GM21825 (cell line): Measurements from ENCODE around the gene PPP1R12B.
"Not testable (repeated sequence)": the region's sequence is repeated elsewhere in the genome, so short reads cannot be mapped to it uniquely, and the experiment has no call there.

Experiments
- ATAC-seq: cut with Tn5 transposase; IDR thresholded peaks from one replicate; pipeline ENCODE4 v1.9.1; 2021; ENCODE audit warnings: mild to moderate bottlenecking, moderate library complexity; ENCODE audit not compliant: unreplicated experiment

PPP1R12B gene

DNA sequence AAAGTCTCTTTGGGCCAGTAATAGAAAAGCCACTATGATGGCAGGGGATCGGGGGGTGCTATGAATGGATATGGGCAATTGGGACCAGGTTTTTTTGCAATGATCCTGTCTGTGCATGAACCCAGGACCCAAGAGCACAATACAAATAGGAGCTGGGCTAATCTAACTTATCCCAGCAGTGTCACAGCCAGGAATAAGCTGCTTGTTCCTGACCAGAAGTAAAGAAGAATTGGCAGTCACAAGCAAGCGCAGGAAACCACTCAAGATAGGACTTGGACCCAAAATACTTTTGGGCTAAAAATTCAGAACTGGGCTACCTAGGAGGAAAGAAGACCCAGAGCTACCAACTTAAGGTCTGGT, 172.3 kb downstream of the PPP1R12B start:
- not testable (repeated sequence) for ATAC-seq

DNA sequence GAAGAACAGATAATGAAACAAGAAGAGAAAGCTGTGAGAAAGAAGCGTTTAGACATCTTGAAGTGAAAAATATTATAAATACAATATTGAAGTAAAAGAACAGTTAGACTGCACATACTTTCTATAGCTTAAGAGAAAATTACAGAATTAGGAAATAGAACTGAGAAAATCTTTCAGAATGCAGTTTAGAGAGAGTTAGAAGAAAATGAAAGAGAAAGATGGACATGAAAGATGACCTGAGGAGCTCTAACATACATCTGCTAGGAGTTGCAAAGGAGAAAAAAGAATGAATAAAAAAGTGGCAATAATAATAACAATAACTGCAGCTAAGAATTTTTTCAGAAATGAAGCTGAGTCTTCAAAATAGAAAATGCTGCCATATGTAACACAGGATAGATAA, 173.0 kb downstream of the PPP1R12B start:
- not testable (repeated sequence) for ATAC-seq

DNA sequence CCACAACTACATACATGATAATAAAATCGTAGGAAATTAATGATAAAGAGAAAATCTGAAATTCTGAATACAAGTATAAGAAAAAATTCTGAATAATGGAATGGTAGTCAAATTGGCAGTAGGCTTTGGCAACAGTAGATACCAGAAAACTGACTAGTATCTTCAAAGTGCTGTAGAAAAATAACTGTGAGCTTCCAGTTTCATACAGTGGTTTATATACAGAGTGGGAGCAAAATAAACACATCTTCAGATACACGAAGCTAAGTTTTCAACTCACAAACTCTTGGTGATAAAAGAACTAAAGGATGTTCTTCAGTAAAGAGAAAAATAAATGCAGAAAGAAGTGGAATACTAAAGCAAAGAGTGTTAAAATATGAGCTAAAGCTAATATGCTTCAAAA, 173.4 kb downstream of the PPP1R12B start:
- no peak for ATAC-seq

DNA sequence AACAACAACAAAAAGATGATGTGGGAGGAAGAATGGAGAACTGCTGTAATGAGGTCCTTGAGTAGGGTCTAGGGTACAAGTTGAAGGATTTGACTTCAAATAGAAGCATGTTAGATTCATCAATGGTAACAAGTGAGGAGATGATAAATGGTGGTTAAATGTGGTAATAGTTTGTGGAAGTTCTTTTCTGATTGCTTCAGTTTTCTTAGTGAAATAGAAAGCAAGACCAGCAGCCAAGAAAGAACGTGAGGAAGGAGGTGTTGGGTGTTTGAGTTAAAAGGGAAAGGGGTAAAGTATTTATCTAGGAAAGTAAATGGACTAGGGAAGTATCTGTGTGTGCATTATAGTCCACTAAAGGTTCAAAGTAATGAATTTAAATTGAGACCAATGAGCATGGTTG, 177.6 kb downstream of the PPP1R12B start:
- not testable (repeated sequence) for ATAC-seq

DNA sequence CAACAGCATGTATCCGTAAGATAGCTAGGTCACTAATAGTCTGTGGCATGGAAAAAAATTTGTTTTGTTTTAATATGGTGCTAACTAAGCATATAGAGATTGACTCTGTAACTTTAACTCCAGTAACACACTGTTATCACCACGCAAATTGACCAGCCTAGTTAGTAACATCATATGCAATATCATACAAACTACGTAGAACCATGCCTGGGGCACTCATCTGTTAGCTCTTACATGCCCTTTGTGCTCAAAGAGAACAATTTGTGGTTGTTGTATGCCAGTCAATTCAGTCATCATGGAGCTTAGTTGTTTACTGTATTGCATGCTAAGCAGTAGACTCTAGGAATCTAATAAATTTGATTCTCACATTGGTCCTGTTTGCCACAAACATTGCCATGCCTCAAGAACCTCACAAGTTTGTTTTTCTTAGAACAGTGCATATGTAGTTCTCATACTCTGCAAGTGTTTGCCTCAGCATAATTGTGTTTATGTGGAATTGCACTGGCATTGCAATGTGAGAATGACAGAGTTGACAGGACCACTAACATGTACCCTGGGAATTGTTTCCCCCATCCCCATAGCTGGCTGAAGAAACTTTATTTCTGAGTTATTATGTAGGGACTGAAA, 179.7 kb downstream of the PPP1R12B start:
- ATAC-seq, result not testable (repeated sequence)

DNA sequence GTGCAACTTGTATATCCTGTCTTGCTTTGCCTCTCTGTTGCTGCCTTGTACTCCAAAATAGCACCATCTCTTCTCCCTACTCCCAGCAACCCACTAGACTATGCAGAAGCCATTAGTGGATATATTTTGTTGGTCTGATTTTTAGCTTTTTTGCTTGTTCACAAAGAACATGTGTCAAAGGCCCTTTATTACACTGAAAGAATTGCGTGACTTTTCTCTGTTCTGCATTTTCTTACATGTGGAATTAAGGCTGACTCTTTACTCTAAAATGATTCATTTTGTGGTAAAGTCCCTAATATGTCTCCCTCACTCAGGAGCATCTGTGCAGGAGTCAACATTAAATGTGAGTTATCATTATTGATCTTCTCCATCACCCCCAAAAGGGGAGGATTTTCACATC, 182.2 kb downstream of the PPP1R12B start:
- not testable (repeated sequence) for ATAC-seq

DNA sequence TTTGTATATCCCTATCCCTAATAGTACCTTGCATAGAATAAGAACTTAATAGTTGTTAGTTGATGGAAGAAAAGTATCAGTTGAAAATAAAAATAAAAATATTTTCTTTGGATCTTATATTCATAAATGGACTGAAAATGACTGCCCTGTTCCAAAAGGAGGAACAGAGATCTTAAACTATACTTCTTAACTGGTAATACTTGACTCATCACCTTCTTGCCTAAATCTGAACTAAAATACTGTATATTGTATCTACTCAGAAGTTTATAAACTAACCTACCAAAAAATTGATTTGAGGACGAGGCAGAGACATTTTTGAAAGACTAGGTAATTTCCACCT, 182.9 kb downstream of the PPP1R12B start:
- no peak for ATAC-seq

DNA sequence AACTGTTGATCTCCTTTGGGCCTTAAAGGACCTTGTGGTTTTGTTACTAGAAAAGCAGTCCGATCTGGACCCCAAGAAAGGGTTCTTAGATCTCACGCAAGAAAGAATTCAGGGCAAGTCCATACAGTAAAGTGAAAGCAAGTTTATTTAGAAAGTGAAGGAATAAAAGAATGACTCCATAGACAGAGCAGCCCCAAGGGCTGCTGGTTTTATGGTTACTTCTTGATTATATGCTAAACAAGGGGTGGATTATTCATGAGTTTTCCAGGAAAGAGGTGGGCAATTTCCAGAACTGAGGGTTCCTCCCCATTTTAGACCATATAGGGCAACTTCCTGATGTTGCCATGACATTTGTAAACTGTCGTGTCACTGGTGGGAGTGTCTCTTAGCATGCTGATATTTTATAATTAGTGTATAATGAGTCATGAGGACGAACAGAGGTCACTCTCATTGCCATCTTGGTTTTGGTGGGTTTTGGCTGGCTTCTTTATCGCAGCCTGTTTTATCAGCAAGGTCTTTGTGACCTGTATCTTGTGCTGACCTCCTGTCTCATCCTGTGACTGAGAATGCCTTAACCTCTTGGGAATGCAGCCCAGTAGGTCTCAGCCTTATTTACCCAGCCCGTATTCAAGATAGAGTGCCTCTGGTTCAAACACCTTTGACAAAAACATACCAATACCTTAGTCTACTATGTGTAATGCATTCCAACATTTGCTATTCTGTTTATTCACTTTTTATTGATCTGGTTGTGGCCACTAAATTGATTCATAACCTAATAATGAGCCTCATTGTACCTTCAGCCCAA, 183.5 kb downstream of the PPP1R12B start:
- not testable (repeated sequence) for ATAC-seq

DNA sequence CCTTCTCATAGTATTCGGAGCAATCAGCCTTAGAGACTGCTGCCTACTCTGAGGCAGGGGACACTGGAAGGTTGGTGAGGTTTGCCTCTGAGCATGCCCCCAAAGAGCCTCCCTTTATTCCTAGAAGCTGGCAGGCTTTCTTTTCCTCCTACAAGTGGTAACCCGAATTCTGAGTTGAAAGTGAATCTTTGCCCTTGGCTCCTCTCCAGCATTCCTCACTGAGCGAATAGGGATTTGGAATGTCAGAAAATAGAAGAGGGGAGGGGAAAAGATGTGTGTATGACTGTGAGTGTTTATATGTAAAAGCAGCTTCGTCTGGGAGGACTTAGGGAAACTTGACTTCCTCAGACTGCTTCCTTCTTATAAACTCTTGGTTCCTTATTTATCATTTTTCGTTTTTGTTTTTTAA, 190.7 kb downstream of the PPP1R12B start:
- not testable (repeated sequence) for ATAC-seq

DNA sequence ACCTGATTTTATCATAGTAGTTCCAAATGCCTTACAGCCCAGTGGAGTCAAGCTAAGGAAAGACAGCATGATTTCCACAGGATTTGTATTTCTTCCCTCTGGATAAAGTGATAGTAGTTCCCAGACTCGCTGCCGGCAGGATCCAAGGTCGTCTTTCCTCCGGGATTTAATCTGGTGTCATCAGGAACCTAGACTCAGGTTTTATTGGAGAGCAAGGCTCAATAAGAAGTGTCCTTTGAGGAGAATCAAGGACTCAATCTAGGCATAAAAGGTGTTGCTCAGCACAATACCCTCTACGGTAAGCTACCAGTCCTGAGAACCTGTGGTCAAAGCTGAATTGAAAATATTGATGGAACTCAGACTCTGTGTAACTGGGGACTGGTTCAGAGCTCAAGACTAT, 191.1 kb downstream of the PPP1R12B start:
- not testable (repeated sequence) for ATAC-seq

DNA sequence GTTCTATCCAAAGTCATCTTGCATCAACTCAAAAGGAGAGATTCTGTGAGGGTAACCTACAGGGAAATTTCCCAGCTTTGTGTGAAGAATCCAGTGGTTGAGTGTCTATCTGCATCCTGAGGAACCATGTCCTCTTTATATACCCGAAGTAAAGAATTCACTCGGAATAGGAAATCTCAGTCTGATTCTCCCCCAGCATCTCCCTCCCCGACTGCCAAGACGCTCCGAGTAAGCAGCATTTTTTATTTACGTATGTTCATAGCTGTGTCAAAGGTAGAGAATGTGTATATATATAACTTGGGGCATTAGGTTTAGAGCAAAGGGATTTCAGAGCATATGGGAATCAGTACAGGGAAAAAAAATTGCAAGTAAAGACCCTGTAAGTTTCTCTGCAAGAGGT, 191.5 kb downstream of the PPP1R12B start:
- ATAC-seq, result no peak

DNA sequence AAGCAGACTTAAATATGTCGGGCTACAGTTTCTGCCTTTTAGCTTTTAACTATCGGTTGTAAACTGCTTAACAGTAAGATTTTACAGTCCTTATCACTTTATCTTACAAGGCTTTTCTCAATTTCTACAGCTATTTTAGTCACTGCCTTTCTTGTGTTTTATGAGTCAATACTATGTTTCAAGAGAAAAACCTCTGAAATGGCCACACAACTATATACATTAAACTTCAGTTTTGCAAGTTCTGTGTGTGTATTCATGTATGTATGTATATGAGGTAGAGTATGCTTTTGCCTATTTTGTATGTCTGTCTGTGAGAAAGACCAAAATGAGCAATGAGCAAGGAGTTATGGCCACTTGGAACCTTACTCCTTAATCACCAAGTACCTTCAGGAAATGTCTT, 191.9 kb downstream of the PPP1R12B start:
- no peak for ATAC-seq

DNA sequence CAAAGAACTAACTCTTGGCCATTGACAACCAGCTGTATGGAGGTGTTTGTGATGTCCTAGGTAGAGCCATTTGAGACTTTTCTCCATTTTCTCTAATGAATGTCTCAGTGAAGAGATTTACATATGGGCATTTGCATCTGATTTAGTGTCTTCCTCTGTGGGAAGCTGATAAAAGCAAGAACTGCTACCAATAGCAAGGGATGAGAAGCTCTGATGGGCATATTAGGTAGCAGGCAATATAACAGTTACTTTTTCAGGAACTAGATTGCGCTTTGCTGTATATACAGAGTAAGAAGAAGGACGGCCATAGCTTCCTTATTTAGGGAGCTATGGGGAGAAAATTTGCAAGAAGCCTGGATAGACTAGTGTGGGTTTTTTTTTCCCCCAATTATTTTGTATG, 192.4 kb downstream of the PPP1R12B start:
- ATAC-seq, result not testable (repeated sequence)

DNA sequence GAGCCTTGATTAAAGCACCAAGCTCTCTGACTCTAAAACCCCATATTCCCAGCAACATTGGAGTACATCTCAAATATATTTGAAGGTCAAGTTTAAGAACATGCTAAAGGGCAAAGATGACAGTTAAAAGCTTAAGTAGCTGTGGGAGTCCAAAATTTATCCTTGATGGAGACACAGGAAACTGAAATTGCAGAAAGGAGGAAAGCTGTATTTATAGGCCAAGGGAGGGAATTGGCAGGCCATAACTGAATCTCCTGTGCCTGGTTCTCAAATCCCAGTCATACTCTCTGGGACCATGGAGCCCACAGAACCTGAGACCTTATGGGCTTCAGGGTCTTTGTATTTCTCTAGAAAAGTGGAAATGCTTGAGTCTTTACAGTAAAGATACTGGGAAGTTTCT, 193.9 kb downstream of the PPP1R12B start:
- not testable (repeated sequence) for ATAC-seq

DNA sequence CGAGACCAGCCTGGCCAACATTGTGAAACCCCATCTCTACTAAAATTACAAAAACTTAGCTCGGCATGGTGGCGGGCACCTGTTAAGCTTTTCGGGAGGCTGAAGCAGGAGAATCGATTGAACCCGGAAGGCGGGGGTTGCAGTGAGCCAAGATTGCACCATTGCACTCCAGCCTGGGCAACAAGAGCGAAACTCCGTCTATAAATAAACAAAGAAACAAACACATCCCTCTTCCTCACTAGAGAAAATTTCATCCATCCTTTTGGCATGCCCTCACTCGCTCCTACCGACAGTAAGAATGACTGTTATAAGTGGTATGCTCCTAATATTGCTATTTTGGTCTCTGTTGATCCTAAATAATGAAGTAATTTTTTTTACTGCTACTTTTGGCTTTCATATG, 195.0 kb downstream of the PPP1R12B start:
- ATAC-seq, result not testable (repeated sequence)

DNA sequence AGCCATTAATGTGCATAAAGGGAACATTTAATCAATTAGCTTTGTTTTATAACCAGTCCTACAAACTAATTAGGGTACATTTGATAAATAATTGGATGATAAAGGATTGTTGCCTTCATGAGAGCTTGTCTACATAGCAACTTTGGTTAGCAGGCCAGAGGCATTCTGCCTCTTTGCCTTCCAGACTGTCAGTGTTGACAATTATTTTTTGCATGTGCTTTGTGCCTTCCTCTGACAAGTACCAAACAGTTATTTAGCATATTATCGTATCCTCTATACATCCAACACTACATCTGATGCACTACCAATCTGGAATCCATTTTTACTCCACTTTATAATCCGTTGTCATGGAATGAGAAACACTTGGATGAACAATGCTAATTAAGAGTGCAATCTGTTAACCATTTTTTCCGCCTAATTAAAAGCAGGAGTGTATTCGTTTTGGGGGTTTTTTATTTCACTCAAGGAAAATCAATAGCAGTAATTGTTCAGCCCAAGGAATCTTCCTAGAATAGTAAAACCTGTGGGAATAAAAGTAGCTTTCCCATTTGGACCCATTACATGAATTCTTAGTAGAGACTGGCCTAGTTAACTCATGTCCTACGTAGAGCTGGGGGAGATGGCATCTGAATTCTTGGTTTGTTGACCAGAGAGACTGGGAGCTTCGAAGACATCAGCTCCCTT, 196.4 kb downstream of the PPP1R12B start:
- ATAC-seq, result not testable (repeated sequence)

DNA sequence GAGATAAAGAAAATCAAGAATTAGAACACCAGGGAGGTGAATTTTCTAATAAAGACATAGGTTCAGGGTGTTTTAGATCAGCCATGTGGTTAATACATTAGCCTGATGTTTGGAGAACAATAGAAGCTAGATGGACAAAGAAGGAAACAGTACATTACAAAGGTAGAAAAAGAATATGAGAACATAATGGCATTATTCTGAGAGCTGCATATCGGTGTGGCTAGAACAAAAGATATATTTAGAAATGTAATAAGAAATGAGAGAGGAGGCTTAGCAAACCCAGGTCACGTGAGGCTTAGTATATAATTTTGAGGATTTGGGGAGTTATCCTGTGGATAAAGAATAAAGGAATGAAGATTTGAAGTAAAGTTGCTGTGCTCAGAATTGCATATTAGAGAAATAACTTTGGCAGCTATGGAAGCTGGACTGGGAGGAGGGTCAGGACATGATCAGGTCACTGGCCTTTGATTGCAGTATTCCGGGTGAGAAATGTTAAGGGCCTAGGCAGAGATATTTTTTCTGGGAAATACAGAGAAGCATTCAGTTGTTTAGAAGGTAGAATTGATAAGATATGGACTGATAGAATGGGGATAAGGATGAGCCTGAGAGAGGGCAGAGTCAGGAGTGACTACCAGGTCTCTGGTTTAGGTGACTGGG, 197.3 kb downstream of the PPP1R12B start:
- ATAC-seq, result not testable (repeated sequence)

DNA sequence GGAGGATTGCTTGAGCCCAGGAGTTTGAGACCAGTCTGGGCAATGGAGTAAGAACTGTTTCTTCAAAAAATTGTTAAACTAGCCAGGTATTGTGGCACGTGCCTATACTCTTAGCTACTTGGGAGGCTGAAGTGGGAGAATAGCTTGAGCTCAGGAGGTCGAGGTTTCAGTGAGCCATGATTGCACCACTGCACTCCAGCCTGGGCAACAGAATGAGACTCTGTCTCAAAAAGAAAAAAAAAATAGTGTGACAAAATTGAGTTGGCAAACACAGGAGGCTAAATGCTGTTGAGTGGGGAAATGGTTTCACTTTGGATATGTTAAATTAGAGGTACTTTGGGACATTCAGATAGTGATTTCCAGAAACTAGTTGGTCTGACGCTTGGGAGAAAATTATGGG, 197.9 kb downstream of the PPP1R12B start:
- peak; percentile 8 for ATAC-seq

DNA sequence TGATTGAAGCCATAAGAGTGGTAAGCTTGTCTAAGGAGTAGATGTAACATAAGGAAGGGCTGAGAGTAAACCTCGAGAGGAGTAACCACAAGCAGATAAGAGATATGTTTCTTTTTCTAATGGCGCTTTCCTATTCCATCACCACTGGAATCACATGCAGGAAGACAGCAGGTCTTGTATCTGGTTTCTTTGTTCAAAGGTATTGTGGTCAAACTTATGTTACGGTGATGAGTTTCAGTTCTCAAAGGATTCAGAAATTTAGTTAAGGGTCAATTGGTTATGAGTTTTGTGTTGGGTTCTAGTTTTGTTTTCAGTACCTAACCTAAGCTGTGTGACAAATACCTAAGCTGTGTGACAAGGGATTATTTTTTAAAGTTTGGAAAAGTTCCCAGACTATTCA, 198.3 kb downstream of the PPP1R12B start:
- ATAC-seq, result peak; percentile 87

DNA sequence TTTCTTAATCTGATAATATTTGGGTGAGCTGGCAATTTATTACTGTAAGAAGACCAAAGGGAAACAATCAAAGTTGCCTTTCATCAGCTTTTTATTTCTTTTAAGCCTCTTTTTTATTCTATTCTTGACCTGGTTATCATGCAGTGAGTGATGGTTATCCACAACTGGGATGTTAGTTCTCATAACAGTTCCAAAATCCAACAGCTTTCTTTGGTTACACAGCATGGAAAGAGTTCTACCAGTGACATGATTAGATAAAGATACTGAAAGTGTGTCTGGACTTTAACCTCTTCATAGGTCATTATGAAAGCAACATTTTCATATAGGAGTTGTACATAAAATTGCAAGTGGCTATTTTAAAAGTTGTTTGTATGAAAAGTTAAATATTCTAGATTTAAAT, 198.7 kb downstream of the PPP1R12B start:
- ATAC-seq, result no peak

DNA sequence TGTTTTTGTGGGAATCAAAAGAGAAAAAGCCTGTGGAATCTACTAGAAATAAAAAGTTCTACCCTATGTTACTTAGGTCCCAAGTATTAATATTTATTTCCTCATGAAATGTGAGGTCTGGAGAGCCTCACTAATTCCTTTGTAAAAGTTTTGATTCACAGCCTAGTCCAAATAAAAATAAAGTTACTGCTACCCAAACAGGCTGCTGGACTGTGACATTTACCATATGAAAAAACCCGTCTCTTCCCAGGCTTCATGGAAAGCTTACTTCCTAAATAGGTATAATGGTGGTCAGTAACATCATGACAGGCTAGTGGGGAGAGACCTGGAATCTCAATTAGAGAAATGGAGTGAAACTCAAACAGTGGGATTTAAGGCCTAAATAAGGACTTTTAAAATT, 201.6 kb downstream of the PPP1R12B start:
- not testable (repeated sequence) for ATAC-seq
